ENCODE results near the gene PLOD1.
"Not testable (repeated sequence)": the region's sequence is repeated elsewhere in the genome, so short reads cannot be mapped to it uniquely, and the experiment has no call there.

Gene PLOD1

GRCh38 chr1:12008355-12008754, 73.8 kb downstream of the PLOD1 start:
- FAIRE-seq: not testable (repeated sequence)

DNA sequence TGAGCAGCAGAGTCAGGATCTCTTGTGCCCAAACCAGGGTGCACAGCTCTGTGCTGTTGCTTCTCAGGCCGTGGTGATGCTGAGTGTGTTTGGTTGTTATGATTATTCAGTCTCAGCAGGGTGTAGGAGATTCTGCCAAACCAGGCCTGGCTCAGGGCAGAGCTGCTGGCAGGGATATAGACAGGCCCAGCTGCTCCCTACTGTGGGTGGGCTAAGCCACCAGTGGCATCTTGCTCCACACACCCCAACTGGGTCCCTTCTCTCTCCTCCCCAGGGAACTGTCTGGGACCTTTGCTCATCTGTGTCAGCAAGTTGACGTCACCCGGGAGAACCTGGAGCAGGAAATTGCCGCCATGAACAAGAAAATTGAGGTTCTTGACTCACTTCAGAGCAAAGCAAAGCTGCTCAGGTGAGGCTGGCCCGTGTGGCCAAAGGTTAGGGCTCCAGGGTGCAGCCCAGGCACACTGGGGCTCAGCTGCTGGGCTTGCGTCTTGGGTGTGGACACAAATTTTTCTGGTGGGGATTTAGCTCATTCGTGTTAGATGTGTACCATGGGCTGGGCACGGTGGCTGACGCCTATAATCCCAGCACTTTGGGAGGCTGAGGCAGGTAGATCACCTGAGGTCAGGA, 74.9 kb downstream of the PLOD1 start:
- no peak for FAIRE-seq

DNA sequence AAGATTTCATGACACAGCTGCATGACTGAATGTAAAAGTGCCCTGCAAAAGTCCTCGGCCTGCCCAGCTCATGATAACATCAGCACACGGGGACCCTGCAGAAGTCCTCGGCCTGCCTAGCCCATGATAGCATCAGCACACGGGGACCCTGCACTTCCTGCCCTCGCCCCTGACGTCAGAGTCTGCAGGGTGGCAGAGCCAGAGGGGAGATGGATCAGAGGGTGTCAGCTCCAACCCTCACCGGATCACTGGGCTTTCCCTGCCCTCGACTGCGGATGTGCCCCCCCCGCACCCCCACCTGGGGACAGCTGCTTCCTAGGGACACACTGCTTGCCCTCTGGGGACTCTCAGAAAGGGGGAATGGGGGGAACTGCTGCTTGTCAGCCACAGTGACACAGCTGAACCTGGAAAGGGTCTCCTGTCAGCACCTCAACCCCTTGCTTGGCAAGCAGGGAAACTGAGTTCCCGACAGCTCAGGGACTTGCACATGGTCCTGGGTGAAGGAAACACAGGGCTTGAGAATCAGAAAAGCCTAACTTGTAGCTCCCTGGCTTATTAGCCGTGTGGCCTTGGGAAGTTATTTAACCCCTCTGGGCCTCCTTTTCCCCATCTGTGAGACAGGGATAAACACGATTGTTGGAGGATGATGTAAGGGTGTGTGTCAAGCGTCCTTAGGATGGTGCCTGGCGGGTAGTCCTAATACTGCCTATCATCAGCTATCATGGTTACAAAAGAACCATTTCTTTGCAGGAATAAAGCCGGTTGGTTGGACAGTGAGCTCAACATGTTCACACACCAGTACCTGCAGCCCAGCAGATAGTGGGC, 76.4 kb downstream of the PLOD1 start:
- FAIRE-seq: no peak

DNA sequence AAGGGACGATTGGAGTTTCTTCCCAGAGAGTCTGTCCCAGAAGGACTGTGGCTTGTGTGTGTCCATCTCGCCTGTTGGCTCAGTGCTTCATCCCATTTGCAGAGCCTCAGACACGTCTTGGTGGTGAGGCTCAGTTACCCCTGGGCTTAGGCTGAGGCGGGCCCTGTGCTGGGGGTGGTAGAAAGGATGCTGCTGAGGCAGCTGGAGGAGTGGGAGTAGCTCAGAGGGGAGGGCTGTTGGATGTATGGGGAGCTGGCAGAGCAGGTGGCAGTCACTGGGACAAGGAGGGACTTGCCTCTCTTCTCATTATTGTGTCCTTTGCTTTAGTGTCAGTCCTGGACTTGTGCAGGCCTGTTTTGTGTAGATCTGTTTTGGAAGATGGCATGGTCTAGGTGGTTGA, 77.5 kb downstream of the PLOD1 start:
- FAIRE-seq: no peak

DNA sequence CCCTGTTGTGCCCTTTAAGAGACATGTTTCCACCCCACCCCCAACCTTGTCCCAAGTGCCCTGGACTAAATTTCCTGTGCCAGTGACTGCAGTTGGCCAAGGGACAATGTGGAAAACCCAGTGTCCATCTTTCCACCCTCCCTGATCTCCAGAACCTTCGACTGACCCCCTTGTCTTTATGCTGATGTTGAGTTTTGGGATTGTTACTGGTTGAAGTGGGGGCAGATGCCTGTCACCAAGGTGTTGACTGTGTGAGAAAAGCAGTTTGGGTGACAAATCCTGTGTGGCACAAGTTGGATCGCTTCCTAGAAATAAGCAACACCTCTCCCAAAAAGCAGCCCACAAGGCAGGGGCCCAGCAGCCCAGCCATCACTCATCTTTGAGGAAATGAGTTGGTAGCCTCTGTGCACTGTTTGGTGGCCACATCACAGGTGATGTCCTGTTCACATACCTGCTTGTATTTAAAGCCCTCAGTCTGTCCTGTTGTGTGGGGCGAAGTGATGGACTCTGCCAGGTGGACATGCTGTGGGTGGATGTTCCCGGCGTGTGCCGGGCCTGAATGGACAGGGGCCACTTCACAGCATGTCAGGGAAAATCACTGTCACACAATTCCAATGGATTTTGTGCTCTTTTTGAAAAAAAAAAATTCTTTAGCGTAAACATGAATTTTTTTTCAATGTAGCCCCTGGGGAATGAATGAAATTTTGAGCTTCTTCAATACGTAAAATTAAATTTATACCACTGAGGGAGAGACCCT, 78.2 kb downstream of the PLOD1 start:
- FAIRE-seq: no peak

- FAIRE-seq: no peak
These were observed 79.8 kb downstream of the PLOD1 start for GRCh38 chr1:12014141-12014991.

- no peak for FAIRE-seq
These were observed 80.5 kb downstream of the PLOD1 start for GRCh38 chr1:12015001-12015491.

DNA sequence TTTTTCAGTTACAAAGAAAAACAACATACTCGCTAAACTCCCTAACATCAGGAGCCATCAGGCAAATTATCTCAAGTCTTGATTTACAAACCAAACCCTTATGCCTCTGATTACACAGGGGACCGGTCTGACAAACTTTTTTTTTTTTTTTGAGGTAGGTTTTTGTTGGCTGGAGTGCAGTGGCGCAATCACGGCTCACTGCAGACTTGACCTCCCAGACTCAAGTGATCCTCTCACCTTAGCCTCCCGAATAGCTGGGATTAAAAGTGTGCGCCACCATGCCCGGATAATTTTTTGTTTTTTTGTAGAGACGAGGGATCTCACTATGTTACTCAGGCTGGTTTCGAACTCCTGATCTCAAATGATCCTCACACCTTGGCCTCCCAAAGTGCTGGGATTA, 81.0 kb downstream of the PLOD1 start:
- FAIRE-seq: no peak

GRCh38 chr1:12016182-12016581, 81.7 kb downstream of the PLOD1 start:
- no peak for FAIRE-seq

GRCh38 chr1:12019858-12020509, 85.5 kb downstream of the PLOD1 start:
- FAIRE-seq: no peak

DNA sequence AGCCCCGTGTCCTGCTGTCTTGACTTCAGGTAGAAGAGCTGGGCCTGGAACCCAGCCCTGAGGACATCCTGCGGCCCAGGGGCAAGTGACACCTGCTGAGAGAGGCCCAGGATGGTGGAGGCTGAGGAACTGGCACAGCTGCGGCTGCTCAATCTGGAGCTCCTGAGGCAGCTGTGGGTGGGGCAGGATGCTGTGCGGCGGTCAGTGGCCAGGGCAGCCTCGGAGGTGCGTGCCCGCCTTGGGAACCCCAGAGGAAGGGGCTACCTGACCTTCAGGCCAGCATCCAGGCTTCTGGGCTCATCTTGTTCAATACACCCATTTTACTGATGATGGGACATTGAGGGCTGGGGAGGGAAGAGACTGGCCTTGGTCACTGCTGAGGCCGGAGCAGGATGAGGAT, 87.1 kb downstream of the PLOD1 start:
- FAIRE-seq: no peak

DNA sequence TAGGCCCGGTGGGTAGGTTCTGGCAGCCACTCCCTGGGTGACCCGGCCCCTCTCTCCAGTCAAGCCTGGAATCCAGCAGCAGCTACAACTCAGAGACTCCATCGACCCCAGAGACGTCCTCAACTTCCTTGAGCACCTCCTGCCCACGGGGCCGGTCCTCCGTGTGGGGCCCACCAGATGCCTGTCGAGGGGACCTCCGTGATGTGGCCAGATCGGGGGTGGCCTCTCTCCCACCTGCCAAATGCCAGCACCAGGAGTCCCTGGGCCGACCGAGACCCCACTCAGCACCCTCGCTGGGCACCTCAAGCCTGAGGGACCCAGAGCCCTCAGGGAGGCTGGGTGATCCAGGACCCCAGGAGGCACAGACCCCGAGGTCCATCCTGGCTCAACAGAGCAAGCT, 87.5 kb downstream of the PLOD1 start:
- no peak for FAIRE-seq
